Peyer's patch (tissue), 4 donors: ENCODE measurements around the gene TMEM131.

Experiments
- CTCF ChIP-seq, 6 experiments: fragments of 450-650 bp in 4 of 6; fragments of 200-600 bp in 2 of 6; sonication (generic) in 1 of 6; IDR thresholded peaks; one replicate each; pipeline ENCODE4 v1.5.1; 2017 to 2019; ENCODE audit warnings: antibody characterized with exemption in 6 of 6, mild to moderate bottlenecking in 3 of 6, moderate library complexity in 1 of 6
- POLR2A ChIP-seq, 2 donors: fragments of 450-650 bp; IDR thresholded peaks; one replicate each; pipeline ENCODE4 v1.5.1; 2017; ENCODE audit warnings: antibody characterized with exemption in 2 of 2, mild to moderate bottlenecking in 2 of 2, moderate library complexity in 2 of 2

- TF ChIP-seq POLR2A (IDR thresholded peaks at IDR 0.05) (no peak), CTCF (IDR thresholded peaks at IDR 0.05) (no peak)
Observed at GRCh38 chr2:97950329-97951154, 45.2 kb downstream of the TMEM131 start.
